Medulla oblongata (tissue), 1 donor: ENCODE data around the gene ZNF766.
"Not testable (repeated sequence)": the region's sequence is repeated elsewhere in the genome, so short reads cannot be mapped to it uniquely, and the experiment has no call there.

Source experiments
- DNase-seq: peaks from one replicate; pipeline ENCODE4 v3.0.0-alpha.2; 2015; ENCODE audit errors: extremely low spot score

ZNF766 gene

GRCh38 chr19:52269338-52270261 is at the start of gene ZNF766:
Gene ZNF766 (plus strand): TSS chr19:52269587. CDS start chr19:52269614, 27 bp downstream.
- peak; percentile 97 for DNase-seq

GRCh38 chr19:52219611-52220010 is 49.8 kb upstream of the ZNF766 start:
- DNase-seq, result no peak

DNA sequence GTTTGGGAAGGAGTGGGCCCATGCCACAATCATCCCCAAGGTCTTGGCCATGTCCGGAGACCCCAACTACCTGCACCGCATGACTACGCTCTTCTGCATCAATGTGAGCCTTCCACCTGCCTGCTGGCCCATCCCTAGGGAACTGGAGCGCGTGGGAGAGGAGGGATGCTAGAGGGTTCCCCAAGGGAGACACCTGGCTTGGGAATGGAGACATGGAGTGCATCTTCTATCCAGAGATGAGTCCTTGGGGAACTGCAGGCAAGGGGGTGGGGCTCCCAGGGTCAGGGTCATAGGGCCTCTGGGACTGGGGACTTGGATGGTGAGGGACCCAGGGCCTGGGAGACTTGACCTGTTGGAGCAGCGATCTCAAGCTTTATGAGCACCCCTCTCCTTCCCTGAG is 48.4 kb upstream of the ZNF766 start:
- no peak for DNase-seq

GRCh38 chr19:52221831-52222375 is 47.5 kb upstream of the ZNF766 start:
- DNase-seq, result no peak

GRCh38 chr19:52224211-52224610 is 45.2 kb upstream of the ZNF766 start:
- no peak for DNase-seq

DNA sequence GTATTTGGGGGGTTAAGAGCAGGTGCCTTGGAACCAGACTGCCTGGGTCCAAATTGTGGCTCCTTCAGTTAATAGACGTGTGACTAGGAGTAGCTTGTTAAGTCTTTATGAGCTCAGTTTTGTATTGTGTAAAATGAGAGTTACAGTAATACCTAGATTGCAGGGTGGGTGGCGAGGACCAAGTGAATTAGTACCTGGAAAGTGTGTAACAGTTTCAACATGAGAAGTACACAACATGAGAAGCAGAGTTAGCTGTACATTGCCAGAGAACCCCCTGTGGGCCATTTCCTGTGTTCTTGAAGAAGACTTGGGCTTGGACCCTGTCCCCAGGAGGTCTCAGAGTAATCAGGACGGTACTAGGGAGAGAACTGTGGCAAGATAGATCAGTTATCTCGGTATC is 42.7 kb upstream of the ZNF766 start:
- no peak for DNase-seq

GRCh38 chr19:52227196-52227940 is 42.0 kb upstream of the ZNF766 start:
- DNase-seq, result no peak

DNA sequence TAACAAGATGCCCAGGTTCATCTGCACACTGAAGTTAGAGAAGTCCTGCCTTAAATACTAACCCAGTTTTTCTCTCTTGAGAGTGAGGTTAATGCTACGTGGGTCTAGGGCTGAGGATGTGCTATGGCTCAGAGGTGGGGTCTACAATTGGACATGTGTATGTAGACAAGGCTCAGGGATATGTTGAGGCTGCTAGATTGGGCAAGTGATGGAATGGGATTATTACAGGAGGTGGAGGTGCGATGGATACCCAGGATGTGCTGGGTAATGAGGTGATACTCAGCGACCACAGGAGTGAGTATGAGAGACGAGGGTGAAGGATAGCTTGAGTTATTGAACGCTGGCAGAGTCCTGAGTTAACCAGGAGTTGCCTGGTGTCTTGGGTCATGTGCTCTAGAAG is 41.4 kb upstream of the ZNF766 start:
- DNase-seq, result no peak

GRCh38 chr19:52229524-52229923 is 39.9 kb upstream of the ZNF766 start:
- no peak for DNase-seq

DNA sequence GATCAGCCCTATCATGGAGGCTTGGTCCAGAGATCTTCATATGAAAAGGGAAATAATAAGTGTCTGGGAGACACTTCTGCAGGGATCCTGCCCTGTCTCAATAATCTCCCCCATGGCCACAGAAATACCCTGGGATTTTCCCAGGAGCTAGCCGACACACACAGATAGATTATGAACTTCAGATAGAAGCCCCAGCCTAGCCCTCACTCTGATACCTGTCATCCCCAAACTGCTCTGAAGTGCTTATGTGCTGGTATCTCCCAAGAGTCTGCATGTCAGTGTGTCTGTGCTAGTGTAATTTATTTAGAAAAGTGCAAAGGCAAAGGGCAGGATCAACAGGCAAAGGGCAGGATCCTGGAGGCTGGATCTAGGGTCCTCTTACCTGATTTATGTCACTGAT is 38.7 kb upstream of the ZNF766 start:
- DNase-seq, result no peak

DNA sequence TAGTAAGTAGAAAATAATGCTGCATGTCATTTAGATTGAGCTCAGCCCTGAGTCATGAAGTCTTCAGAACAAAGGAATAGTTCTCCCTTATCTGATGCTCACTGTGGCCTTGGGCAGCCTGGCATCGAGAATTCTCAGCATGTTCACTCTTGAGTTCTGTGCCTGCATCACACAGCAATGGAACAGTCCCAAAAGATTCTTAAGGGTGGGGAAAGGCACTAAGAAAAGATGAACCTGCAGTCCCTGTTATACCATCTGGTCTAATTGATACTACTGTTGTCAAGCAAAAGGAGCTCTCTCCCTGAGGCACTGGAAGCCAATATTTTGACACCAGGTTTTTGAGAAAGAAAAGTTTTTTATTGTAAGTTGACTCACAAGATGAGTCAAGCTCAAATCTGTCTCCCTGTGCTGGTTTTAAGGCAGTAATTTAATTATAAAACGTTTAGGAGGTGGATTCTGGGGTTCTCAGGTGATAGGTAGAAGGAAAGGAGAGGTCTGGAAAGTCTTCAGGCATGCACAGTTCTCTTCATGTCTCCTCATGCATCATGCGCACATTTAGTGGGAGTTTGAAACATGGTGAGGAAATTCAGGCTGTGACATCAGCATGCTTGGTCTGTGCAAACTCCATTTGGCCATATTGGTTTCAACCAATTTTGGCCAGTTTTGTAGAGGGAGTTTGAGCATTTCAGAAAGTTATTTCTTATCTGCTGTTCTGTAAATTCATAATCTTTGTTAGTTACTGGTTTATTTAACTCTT is 38.1 kb upstream of the ZNF766 start:
- DNase-seq, result no peak

GRCh38 chr19:52234406-52234805 is 35.0 kb upstream of the ZNF766 start:
- DNase-seq, result no peak

GRCh38 chr19:52237197-52237596 is 32.2 kb upstream of the ZNF766 start:
- no peak for DNase-seq

GRCh38 chr19:52237771-52238400 is 31.5 kb upstream of the ZNF766 start:
- DNase-seq, result peak; percentile 73

- no peak for DNase-seq
These were observed 25.4 kb upstream of the ZNF766 start for GRCh38 chr19:52244021-52244420.

- DNase-seq, result peak; percentile 54
These were observed 21.1 kb upstream of the ZNF766 start for GRCh38 chr19:52248241-52248640.

DNA sequence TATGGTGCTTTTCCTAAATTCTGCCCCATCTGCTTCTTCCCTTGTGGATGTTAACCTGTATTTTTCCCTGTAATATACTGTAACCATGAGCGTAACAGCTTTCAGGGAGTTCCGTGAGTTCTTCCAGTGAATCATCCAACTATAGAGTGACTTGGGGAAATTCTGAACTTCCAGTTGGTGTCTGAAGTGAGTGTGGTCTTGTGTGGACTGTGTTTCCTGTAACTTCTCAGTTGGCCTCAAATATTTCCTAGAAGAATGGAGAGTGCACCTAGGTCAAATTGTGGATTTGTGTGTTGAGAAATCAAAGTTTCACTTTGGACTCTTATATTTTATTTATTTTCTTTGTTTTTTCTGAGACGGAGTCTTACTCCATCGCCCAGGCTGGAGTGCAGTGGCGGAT is 11.0 kb upstream of the ZNF766 start:
- DNase-seq, result no peak

DNA sequence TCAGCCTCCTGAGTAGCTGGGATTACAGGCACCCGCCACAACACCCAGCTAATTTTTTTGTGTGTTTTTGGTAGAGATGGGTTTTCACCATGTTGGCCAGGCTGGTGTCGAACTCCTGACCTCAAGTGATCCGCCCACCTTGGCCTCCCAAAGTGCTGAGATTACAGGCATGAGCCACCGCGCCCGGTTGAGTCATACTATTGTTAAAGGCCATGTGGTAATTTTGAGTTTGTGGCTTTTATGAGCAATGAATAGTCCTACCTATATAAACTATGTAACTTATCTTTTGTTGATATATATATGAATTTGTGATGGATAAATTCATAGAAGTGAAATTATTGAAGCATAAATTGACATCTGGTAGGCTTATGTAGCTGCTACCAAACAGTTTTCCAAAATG is 3.8 kb upstream of the ZNF766 start:
- not testable (repeated sequence) for DNase-seq

GRCh38 chr19:52270266-52270885 is 989 bp downstream of the ZNF766 start:
- no peak for DNase-seq

GRCh38 chr19:52273301-52273700 is 3.9 kb downstream of the ZNF766 start:
- no peak for DNase-seq

- no peak for DNase-seq
These were observed 4.8 kb downstream of the ZNF766 start for GRCh38 chr19:52274191-52274590.
